ENCODE measurements around the gene PADI4.
"Not testable (repeated sequence)": the region's sequence is repeated elsewhere in the genome, so short reads cannot be mapped to it uniquely, and the experiment has no call there.

Gene PADI4

DNA sequence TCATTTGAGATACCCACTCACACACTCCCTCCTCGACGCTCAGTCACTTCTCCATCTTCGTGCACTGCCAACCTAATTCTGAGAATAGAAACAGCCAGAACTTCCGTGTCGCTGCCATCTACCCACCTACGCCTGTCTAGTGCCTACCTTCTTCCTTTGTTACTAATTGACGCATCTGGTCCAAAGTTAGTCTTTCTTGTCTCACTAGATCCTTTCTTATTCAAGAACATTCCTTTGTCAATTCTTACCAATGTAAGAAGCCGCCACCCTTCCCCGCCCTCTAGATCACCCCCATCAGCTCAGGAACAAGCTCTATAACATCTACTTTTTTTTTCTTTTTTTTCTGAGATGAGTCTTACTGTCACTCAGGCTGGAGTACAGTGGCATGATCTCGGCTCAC is 67.7 kb downstream of the PADI4 start:
- in situ Hi-C loops (cut with MboI; ENCODE audit: low sequenced_read_pairs): no loop called here

GRCh38 chr1:17377325-17377953 is 69.4 kb downstream of the PADI4 start:
- in situ Hi-C loops (cut with MboI; ENCODE audit: low sequenced_read_pairs): no loop called here

DNA sequence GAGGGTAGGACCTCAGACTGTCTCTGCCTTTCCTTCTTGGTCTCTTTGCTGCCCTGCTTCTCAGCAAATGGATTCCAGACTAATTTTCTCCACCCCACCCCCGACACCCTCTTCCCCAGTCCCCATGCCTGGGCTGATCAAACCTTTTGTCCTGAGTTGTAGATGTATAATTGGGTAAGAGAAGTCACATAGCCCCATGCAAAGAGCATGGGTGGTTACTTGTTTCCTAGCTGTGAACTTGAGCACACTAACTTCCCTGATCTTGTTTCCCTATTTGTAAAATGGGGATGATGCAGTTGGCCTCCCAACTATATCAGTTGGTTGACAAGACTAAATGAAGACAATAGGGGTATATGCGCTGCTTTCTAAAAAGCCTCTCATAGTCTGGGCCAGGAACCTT is 73.2 kb downstream of the PADI4 start:
- in situ Hi-C loops (cut with MboI; ENCODE audit: low sequenced_read_pairs): no loop called here

- in situ Hi-C loops (cut with MboI; ENCODE audit: low sequenced_read_pairs): no loop called here
Observed at GRCh38 chr1:17392199-17392740, 84.3 kb downstream of the PADI4 start.

- in situ Hi-C loops (cut with MboI; ENCODE audit: low sequenced_read_pairs): no loop called here
Observed at GRCh38 chr1:17393230-17393629, 85.2 kb downstream of the PADI4 start.

DNA sequence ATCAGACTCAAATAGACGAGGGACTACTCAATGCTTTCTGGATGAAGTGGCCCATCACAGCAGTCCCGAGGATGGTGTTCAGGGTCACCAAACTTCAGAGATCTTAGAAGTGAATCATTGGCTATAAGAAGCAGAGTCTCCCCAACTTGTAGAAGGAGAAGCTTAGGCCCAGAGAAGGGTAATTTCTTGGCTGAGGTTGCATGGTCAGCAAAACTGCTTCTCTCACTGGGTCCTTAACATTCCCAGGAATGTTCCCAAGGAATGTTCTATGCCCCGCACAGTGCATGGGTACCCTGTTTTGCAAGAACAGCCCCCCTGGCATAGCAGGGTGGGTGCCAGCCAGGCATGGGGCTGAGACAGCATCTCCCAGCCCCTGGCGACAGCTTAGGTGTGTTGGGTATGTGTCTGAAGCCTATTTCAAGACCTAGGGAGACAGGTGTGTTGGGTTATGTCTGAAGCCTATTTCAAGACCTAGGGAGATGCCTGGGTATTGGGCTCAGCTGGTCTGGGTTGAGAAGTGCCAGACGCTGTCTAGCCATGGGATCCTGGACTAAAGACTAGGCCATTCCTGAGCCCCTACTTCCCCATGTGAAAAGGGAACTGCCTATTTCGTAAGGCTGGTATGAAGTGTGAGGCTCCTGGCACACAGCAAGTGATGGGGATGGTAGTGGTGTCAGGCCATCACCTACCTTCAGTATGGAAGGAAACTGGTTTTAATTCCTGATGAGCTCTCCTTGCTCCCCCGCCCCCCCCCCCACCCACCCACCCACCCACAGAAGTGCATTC is 90.1 kb downstream of the PADI4 start:
- in situ Hi-C loops (cut with MboI; ENCODE audit: low sequenced_read_pairs): no loop called here

- in situ Hi-C loops (cut with MboI; ENCODE audit: low sequenced_read_pairs): no loop called here
Observed at GRCh38 chr1:17400725-17401341, 92.8 kb downstream of the PADI4 start.

GRCh38 chr1:17401841-17402240 is 93.8 kb downstream of the PADI4 start:
- in situ Hi-C loops (cut with MboI; ENCODE audit: low sequenced_read_pairs): no loop called here

- in situ Hi-C loops (cut with MboI; ENCODE audit: low sequenced_read_pairs): no loop called here
Observed at GRCh38 chr1:17403081-17403480, 95.1 kb downstream of the PADI4 start.

DNA sequence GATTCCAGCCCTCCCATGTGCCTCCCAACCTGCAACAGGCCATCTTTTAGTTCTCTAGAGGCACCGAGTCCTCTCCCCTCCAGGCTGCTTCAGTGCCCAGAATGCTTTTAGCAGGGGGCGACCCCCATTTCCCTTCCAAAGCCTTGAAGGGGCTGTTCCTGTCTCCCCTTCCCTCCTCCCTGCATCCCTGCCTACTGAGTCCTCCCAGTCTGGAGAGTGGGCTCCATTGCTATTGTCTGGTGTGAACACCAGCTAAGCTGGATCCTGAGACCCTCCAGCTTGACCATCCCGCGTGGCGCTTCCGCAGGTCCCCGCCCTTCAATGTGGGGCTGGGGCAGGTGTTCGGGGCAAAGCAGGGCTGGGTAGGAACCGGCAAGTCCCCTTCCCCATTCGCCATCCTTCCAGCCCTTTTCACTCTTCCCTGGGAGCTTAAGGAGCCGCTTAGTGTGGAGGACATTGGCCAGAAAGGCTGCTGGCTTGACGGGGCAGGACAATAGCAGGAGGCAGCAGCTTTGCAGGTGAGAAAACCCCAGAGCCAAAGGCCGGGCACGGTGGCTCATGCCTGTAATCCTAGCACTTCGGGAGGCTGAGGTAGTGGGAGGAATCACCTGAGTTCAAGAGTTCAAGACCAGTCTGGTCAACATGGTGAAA is 96.2 kb downstream of the PADI4 start:
- in situ Hi-C loops (cut with MboI; ENCODE audit: low sequenced_read_pairs): no loop called here

DNA sequence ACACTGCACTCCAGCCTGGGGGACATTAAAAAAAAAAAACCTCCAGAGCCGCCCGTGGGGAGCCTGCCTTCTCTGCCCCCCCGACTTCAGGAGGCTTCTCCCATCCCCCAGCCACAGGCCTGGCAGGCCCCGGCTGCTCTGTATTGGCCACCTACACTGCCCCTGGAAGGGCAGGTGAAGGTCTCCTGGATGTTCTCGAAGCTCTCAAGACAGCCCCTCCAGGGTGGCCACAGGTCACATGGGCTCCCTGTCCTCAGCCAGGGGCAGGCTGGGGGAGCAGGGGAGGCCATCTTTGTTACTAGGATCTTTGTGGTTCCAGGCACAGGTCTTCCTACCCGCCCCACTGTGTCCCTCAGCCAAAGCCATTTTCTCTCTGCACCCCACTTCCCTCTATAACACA is 96.8 kb downstream of the PADI4 start:
- in situ Hi-C loops (cut with MboI; ENCODE audit: low sequenced_read_pairs): no loop called here

- in situ Hi-C loops (cut with MboI; ENCODE audit: low sequenced_read_pairs): no loop called here
Observed at GRCh38 chr1:17405898-17406759, 98.1 kb downstream of the PADI4 start.

DNA sequence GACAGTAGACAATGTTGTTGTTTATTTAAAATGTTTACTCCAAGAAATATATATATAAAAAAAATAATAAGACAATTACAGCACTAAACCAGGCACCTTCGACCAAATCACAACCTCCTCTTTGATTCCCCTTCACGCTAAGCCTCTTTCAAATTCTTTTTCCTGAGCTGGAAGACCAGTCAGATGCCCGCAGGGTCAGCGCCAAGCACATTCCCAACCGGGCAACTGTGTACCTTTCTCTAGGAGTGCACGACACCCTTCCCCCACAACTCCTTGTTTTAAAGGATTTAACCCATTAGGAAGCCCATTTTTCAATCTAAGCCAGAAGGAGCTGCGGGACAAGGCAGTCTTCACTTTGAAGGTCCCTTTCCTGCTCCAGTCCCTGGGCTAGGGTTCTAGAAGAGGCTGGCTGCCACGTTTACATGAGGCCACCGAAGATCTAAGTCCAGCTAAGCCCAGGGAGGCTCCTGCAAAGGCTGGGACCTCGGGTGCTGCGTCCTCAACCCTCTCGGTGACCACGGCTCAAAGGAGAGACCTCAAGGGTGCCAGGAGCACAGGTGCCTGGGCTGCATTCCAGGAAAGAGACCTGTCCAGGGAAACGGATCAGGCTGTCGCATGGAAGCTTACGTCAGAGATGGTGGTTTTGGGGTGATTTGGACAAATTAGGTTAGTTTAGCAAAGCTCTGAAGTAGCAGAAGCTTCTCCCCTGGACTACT is 98.9 kb downstream of the PADI4 start:
- in situ Hi-C loops (cut with MboI; ENCODE audit: low sequenced_read_pairs): not testable (repeated sequence)

DNA sequence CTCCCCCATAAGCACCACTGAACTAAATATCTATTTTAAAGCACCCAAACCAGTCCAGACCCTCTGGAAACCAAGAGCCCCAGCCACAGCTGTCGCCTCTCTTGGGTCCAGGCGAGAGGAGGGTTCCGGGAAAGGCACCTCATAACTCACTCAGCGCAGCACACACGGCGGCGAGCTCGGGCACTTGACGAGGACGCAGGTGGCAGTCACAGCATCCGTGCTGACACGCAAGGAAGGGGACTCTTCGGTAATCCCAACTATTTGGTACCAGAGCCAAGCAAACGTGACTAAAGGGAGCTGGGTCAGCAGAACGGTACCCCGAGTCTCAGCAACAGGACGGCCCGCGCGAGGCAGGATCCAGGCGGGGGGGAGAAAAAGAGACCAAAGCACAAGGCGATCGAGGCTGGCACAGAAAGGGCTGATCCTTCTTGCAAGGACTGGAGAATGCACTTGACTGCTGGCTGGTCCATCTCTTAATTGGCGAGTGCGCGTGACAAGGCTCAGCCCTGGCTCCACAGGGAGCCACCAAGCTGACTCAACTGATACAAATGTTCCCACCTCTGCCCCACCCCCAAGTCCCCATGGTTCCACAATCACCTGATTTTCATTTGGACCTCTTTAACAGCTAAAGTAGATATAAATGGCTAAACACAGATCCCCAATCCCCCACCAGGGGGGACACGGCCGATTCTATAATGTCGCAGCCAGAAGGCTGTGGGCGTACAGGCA is 100.0 kb downstream of the PADI4 start:
- in situ Hi-C loops (cut with MboI; ENCODE audit: low sequenced_read_pairs): not testable (repeated sequence)

GRCh38 chr1:17409391-17409811 is 101.4 kb downstream of the PADI4 start:
- in situ Hi-C loops (cut with MboI; ENCODE audit: low sequenced_read_pairs): no loop called here

GRCh38 chr1:17412093-17412870 is 104.3 kb downstream of the PADI4 start:
- in situ Hi-C loops (cut with MboI; ENCODE audit: low sequenced_read_pairs): no loop called here

Data from HL-60/S4 treated with phorbol 12-myristate 13-acetate at 8.2 ng/mL for 4 days and 3 days (cell line).